Transverse colon (tissue), 4 donors: ENCODE measurements around the gene RNPEPL1. TPM values are rescaled to one million over a fixed set of nuclear protein-coding genes. Genes with fewer than 3 reads are reported as not detected.
"Not testable (repeated sequence)": the region's sequence is repeated elsewhere in the genome, so short reads cannot be mapped to it uniquely, and the experiment has no call there.

Source experiments
- DNase-seq: peaks from one replicate; pipeline ENCODE4 v3.0.0-alpha.2; 2019
- H3K27ac ChIP-seq, 4 donors: fragments of 200-600 bp; sonication (generic); 2 replicates each; pipeline ENCODE4 v1.5.1; 2016 to 2018; ENCODE audit warnings: inconsistent platforms in 4 of 4
- H3K27me3 ChIP-seq: fragments of 200-600 bp; sonication (generic); 2 replicates; pipeline ENCODE4 v1.5.1; 2017; ENCODE audit warnings: inconsistent platforms
- H3K36me3 ChIP-seq, 4 donors: fragments of 200-600 bp; sonication (generic); 2 replicates each; pipeline ENCODE4 v1.5.1; 2017 to 2019; ENCODE audit warnings: inconsistent platforms in 4 of 4
- H3K4me1 ChIP-seq, 4 donors: fragments of 200-600 bp; sonication (generic); 2 replicates each; pipeline ENCODE4 v1.5.1; 2017 to 2020; ENCODE audit warnings: inconsistent platforms in 4 of 4
- H3K4me3 ChIP-seq, 4 donors: fragments of 200-600 bp; sonication (generic); 1 replicate in 1 of 4; 2 replicates in 3 of 4; pipeline versions ENCODE4 v1.5.1 to v1.6.1; 2017 to 2019; ENCODE audit warnings: inconsistent platforms in 4 of 4
- H3K9me3 ChIP-seq, 2 donors: fragments of 200-600 bp; sonication (generic); 2 replicates each; pipeline ENCODE4 v1.5.1; 2017 to 2019; ENCODE audit warnings: inconsistent platforms in 2 of 2
- CTCF ChIP-seq, 5 experiments: fragments of 200-600 bp in 3 of 5; fragments of 450-650 bp in 2 of 5; sonication (generic) in 3 of 5; IDR thresholded peaks; 1 replicate in 2 of 5; 2 replicates in 3 of 5; pipeline ENCODE4 v1.5.1; 2016 to 2017; ENCODE audit warnings: antibody characterized with exemption in 5 of 5, inconsistent platforms in 3 of 5, mild to moderate bottlenecking in 2 of 5, moderate library complexity in 1 of 5
- EP300 ChIP-seq: sonication (generic); formaldehyde crosslinking; IDR thresholded peaks from one replicate; pipeline ENCODE4 v1.6.1; 2017; ENCODE audit warnings: antibody characterized with exemption, low read depth
- POLR2A ChIP-seq: fragments of 450-650 bp; IDR thresholded peaks from one replicate; pipeline ENCODE4 v1.6.1; 2016; ENCODE audit warnings: antibody characterized with exemption, mild to moderate bottlenecking, moderate library complexity
- POLR2AphosphoS5 ChIP-seq, 3 donors: sonication (generic); formaldehyde crosslinking; IDR thresholded peaks; one replicate each; pipeline ENCODE4 v1.6.1; 2016; ENCODE audit warnings: antibody characterized with exemption in 3 of 3
- WGBS, 2 donors: methylation state at CpG; one replicate each; pipeline ENCODE4 v1.1.5; 2018; ENCODE audit warnings: low coverage in 1 of 2; 5-methylcytosine and 5-hydroxymethylcytosine counted together
- in situ Hi-C, 4 donors: fragments of 200-750 bp; cut with MboI; loops; one replicate each; pipeline versions ENCODE4 v1.15.0 to v1.15.1; 2017; ENCODE audit warnings: low sequenced_read_pairs in 3 of 4, low pct_ligation_motif_present in 1 of 4, low pct_unique_long_range_greater_than_20kb in 1 of 4
- intact Hi-C: fragments of 100-400 bp; cut with DNase I; formaldehyde crosslinking; loops from one replicate; pipeline ENCODE4 v1.15.1; 2023; ENCODE audit warnings: low total_unique reads
- total RNA-seq, 4 donors: library from RNA; depleted of rRNA; stranded (reverse); fragments of >200 nt; gene quantifications; one replicate each; pipeline ENCODE4 v1.1.0, GENCODE V29; 2016

RNPEPL1 gene
- total RNA-seq, 4 donors from 2014 or later: 118 to 208 (median 151) TPM

- in situ Hi-C loops: loop anchor here in 2 of 4 donors (25.0 kb wide), 1 partner anchor 192 kb away; no protein-coding TSS in a partner anchor
- peaks cover 6% of the 10 kb centered on the region for H3K27me3 ChIP-seq
- peaks cover 0 to 16% (median 5%) of the 10 kb centered on the region in 4 donors for H3K36me3 ChIP-seq
- no peak overlapping the region for H3K4me3 ChIP-seq
- peaks cover 0 to 9% of the 10 kb centered on the region in 2 donors for H3K9me3 ChIP-seq
- peaks cover 0 to 5% (median 0%) of the 10 kb centered on the region in 4 donors for H3K4me1 ChIP-seq
- H3K27ac ChIP-seq: no peak overlapping the region
- 64% methylated on average over 52 of the region's 52 CpGs; no CpG with 5 or more reads in 1 of the 2 donors for WGBS, 2 donors
- no peak for TF ChIP-seq POLR2AphosphoS5 (IDR thresholded peaks at IDR 0.05)
- no peak for TF ChIP-seq CTCF (IDR thresholded peaks at IDR 0.05)
- TF ChIP-seq EP300: no peak
- no peak for TF ChIP-seq POLR2A
- intact Hi-C loops: no loop called here
- DNase-seq: no peak
These were observed 47.9 kb upstream of the RNPEPL1 start for GRCh38 chr2:240520130-240520973.

- 94% methylated on average over 12 of the region's 12 CpGs; no CpG with 5 or more reads in 1 of the 2 donors for WGBS, 2 donors
- in situ Hi-C loops (loop anchor here in 2 of 4 donors (25.0 kb wide), 1 partner anchor 191 kb away; no protein-coding TSS in a partner anchor), intact Hi-C loops (no loop called here)
- Histone ChIP-seq H3K9me3 (peaks cover 0 to 12% of the 10 kb centered on the region in 2 donors), H3K4me1 (peaks cover 0 to 5% (median 0%) of the 10 kb centered on the region in 4 donors), H3K27me3 (peaks cover 6% of the 10 kb centered on the region), H3K4me3 (no peak overlapping the region), H3K36me3 (peaks cover 0 to 19% (median 5%) of the 10 kb centered on the region in 4 donors), H3K27ac (no peak overlapping the region)
- TF ChIP-seq EP300 (no peak), CTCF (IDR thresholded peaks at IDR 0.05) (no peak), POLR2AphosphoS5 (IDR thresholded peaks at IDR 0.05) (no peak), POLR2A (no peak)
- no peak for DNase-seq
These were observed 47.3 kb upstream of the RNPEPL1 start for GRCh38 chr2:240520974-240521350.

- in situ Hi-C loops: loop anchor here in 2 of 4 donors (25.0 kb wide), 1 partner anchor 190 kb away; no protein-coding TSS in a partner anchor
- intact Hi-C loops, H3K4me3 ChIP-seq, H3K4me1 ChIP-seq, H3K27ac ChIP-seq, H3K27me3 ChIP-seq, DNase-seq: not testable (repeated sequence)
- Histone ChIP-seq H3K9me3 (peaks cover 0 to 12% of the 10 kb centered on the region in 2 donors), H3K36me3 (peaks cover 0 to 19% (median 5%) of the 10 kb centered on the region in 4 donors)
- WGBS, 2 donors: 98% methylated on average over 5 of the region's 5 CpGs; no CpG with 5 or more reads in 1 of the 2 donors
These were observed 46.4 kb upstream of the RNPEPL1 start for GRCh38 chr2:240521885-240522284.

GRCh38 chr2:240522406-240522805 is 45.9 kb upstream of the RNPEPL1 start:
- H3K27me3 ChIP-seq: peaks cover 6% of the 10 kb centered on the region
- H3K36me3 ChIP-seq: peaks cover 0 to 19% (median 5%) of the 10 kb centered on the region in 4 donors
- peaks cover 0 to 12% of the 10 kb centered on the region in 2 donors for H3K9me3 ChIP-seq
- WGBS, 2 donors: 96 to 100% methylated on average over 3 to 12 of the region's 12 CpGs
- H3K4me1 ChIP-seq: peaks cover 0 to 5% (median 0%) of the 10 kb centered on the region in 4 donors
- no peak overlapping the region for H3K27ac ChIP-seq
- in situ Hi-C loops: loop anchor here in 2 of 4 donors (25.0 kb wide), 1 partner anchor 190 kb away; no protein-coding TSS in a partner anchor
- no peak overlapping the region for H3K4me3 ChIP-seq
- intact Hi-C loops: no loop called here
- TF ChIP-seq EP300 (no peak), CTCF (IDR thresholded peaks at IDR 0.05) (no peak), POLR2AphosphoS5 (IDR thresholded peaks at IDR 0.05) (no peak), POLR2A (no peak)
- no peak for DNase-seq
